GM12874 (cell line): ENCODE measurements around the gene SLC9A8.
A peak's percentile ranks its signal among the peaks of the same experiment; 100 is the strongest.

Source experiments
- TF ChIP-seq, protein P1 (sequence below): IDR thresholded peaks from 2 replicates; pipeline ENCODE4 v1.5.1; 2011; ENCODE audit warnings: low read depth, mild to moderate bottlenecking, control low read depth, low read length, moderate library complexity; ENCODE audit not compliant: insufficient read depth

The SLC9A8 gene

DNA sequence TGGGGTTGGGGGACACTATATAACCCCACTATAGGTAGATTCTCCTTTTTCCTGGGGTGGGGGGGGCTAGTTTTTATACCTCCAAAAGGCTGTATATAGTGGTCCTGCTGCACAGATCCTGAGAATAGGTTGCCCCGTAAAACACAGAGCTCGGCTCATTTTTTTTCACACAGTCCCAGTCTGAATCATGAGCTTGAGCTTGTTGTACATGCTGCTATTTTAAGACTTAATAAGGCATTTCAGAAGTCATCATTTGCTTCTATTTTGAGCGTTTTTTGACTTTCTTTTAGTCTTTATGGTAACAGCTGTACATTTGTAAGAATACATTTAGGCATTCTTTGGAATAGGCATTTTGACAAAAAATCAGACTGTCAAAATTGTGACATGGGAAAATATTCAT is 30.5 kb downstream of the SLC9A8 start:
- TF ChIP-seq, protein P1, sequence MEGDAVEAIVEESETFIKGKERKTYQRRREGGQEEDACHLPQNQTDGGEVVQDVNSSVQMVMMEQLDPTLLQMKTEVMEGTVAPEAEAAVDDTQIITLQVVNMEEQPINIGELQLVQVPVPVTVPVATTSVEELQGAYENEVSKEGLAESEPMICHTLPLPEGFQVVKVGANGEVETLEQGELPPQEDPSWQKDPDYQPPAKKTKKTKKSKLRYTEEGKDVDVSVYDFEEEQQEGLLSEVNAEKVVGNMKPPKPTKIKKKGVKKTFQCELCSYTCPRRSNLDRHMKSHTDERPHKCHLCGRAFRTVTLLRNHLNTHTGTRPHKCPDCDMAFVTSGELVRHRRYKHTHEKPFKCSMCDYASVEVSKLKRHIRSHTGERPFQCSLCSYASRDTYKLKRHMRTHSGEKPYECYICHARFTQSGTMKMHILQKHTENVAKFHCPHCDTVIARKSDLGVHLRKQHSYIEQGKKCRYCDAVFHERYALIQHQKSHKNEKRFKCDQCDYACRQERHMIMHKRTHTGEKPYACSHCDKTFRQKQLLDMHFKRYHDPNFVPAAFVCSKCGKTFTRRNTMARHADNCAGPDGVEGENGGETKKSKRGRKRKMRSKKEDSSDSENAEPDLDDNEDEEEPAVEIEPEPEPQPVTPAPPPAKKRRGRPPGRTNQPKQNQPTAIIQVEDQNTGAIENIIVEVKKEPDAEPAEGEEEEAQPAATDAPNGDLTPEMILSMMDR, result no peak

DNA sequence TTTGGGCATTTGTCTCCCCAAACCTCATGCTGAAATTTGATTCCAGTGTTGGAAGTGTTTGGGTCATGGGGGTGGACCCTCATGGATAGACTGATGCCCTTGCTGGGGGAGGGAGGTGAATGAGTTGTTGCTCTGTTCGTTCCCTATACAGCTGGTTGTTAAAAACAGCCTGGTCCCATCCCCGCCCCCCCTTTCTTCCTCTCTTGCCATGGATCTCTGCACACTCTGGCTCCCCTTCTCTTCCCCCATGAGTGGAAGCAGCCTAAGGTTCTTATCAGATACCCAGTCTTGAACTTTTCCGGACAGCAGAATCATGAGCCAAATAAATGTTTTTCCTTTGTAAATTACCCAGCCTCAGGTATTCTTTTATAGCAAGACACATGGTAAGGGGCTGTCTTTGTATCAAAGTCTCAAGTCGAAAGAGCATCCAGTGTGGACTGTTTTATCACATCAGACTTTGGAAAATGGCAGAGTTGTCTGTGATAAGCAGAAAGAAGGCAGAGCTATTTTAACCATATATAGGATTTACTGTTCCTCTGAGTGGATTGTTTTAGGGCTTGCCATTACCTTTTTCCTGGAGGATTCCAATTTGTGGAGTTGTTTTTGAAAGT is 31.2 kb downstream of the SLC9A8 start:
- TF ChIP-seq, protein P1, result no peak

DNA sequence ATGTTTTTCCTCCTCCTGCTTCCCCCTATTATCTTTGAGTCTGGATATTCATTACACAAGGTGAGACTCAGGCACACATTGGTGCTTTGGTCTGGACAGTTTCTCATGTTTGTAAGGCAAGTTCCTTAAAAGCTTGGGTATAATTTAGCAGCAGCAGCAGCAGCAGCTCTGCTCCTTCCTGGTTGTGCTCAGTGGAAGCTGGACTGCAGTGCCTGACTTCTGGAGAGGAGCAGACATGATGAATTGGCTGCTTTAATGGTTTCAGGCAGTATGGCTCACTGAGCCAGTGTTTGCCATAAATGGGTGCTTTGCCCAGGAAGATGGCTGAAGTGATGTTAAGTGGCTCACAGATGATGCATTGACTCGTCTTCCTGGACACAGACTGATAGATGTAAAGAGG is 32.4 kb downstream of the SLC9A8 start:
- TF ChIP-seq, protein P1, result no peak

DNA sequence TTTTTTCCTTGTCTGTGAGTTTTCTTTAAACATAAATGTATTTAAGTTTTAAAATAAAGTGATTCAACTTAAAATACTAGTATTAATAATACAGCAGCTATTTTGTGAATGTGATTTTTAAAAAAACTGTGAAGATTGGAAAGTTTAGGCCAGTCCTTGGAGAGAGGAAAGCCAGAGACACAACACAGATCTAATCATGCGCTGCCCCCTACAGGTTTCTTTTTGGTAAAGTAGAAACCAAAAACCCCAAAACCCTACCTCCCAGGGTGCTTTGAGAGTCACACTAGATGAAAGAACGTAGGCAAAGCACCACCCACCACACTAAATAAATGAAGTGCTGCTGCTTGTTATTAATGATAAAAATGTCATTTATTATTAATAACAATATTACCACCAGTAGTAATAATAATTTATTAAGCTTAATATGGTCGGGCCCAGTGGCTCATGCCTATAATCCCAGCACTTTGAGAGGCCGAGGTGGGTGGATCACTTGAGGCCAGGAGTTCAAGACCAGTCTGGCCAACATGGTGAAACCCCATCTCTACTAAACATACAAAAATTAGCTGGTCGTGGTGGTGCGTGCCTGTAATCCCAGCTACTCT is 33.7 kb downstream of the SLC9A8 start:
- TF ChIP-seq, protein P1, result peak; percentile 47; the same call in 1 of the 2 replicates

DNA sequence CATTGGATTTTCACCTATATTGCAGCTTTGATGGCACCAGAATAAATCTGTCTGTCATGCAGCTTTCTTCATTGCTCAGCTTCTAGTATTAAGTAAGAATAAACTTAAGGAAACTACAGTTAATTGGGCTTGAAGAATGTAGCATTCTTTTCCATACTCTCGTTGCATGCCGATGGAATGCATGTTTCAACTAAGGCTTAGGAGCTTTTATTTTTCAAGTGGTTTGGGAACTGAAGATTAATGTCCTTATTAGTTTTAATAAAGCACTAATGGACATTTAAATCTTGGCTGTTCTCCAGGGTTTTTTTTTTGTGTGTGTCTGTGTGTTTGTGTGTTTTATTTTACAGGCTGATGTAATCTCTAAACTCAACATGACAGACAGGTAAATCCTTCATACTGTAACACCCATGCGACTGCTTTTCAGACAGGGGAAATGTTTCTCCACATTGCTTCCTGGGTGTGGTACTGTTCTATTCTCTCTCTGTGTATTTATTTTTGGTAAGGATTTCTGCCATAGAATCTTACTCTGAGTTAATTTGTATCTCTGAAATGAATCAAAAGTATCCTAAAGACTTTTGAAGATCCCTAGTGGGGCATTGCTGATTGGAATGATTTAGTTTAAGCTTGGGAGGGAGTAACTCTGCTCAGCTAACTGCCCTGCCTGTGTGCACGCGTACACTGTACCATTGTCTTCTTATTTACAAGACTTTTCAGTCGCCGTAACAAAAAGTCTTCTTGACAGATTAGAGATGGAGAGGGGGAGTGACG is 38.0 kb downstream of the SLC9A8 start:
- TF ChIP-seq, protein P1, result no peak

DNA sequence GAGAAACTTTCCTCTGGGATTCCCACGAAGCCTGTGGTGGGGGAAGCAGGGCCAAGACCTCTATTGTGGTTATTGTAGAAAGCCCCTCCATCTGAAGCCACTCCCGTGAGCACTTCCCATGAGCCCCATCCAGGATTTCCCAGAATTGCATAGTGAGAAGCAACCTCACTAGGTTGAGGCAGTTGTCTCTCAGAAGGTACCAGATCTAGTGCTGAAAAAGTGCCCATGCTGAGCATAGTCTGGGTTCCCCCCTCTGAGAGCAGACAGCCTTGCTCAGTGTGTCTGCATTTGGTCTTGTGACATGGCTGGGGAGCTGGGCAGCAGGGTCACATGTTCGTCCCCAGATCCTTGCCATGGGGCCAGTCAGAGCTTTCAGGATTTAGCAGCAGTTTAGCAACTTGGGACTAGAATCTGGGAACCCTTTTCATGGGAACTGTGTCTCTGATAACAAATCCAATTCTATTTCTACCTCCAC is 38.6 kb downstream of the SLC9A8 start:
- TF ChIP-seq, protein P1, result no peak

DNA sequence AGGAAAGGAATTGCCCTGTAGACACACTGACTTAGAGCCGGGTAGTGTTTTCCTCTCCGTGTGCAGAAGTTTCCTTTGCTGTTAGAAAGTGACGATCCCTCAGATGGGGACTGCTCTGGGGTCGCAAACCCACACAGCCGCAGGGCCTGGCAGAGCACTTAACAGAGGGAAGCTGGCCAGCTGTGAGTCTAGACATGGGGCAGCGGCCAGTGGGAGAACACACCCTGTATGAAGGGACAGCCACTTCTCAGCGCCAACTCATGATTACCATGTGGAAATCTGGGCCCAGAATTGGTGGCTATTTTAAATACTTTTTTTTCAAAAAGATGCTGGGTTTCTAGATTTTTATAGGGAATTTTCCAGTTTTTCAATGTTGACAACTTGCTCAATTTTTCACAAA is 39.4 kb downstream of the SLC9A8 start:
- TF ChIP-seq, protein P1, result no peak
